Psoas muscle (tissue), 8 donors: ENCODE results near the gene ANKRD53. TPM values are rescaled to one million over a fixed set of nuclear protein-coding genes. Genes with fewer than 3 reads are reported as not detected.
A peak's percentile ranks its signal among the peaks of the same experiment; 100 is the strongest.
"Not testable (repeated sequence)": the region's sequence is repeated elsewhere in the genome, so short reads cannot be mapped to it uniquely, and the experiment has no call there.

ENCODE experiments used
- ATAC-seq, 4 donors: fragments of 200-7000 bp; cut with Tn5 transposase; one replicate each; pipeline ENCODE4 v1.9.1; 2020; ENCODE audit warnings: moderate library complexity in 3 of 4, mild to moderate bottlenecking in 2 of 4
- DNase-seq, 2 donors: peaks; one replicate each; pipeline ENCODE4 v3.0.0-alpha.2; 2020
- H3K27ac ChIP-seq: fragments of 200-600 bp; one replicate; pipeline ENCODE4 v1.8.0; 2022
- H3K27me3 ChIP-seq, 3 donors: fragments of 200-600 bp in 1 of 3; one replicate each; pipeline versions ENCODE4 v1.6.1 to v1.8.0; 2013 to 2022; ENCODE audit warnings: low read length in 2 of 3, mild to moderate bottlenecking in 2 of 3, moderate library complexity in 1 of 3; ENCODE audit not compliant: insufficient read depth in 3 of 3
- H3K36me3 ChIP-seq, 2 donors: fragments of 200-600 bp in 1 of 2; one replicate each; pipeline versions ENCODE4 v1.6.1 to v1.8.0; 2013 to 2022; ENCODE audit warnings: low read depth in 1 of 2, mild to moderate bottlenecking in 1 of 2, moderate library complexity in 1 of 2; ENCODE audit not compliant: insufficient read depth in 1 of 2
- H3K4me1 ChIP-seq: fragments of 200-600 bp; one replicate; pipeline ENCODE4 v1.8.0; 2022
- H3K4me3 ChIP-seq: fragments of 200-600 bp; one replicate; pipeline ENCODE4 v1.8.0; 2022; ENCODE audit warnings: mild to moderate bottlenecking
- H3K9me3 ChIP-seq: fragments of 200-600 bp; one replicate; pipeline ENCODE4 v1.8.0; 2022
- WGBS, 3 donors: extraction: QIAGEN DNeasy Blood & Tissue Kit; methylation state at CpG; one replicate each; pipeline versions ENCODE4 v1.1.6 to v1.1.7; 2013; 5-methylcytosine and 5-hydroxymethylcytosine counted together
- intact Hi-C, 2 donors: fragments of 100-400 bp; cut with DNase I; formaldehyde crosslinking; loops; one replicate each; pipeline versions ENCODE4 v1.11.0 to v1.14.2; 2022
- polyA plus RNA-seq, 3 donors: library from polyadenylated mRNA; stranded (reverse); fragments of 200-250 nt; gene quantifications; one replicate each; pipeline ENCODE4 v1.2.3, GENCODE V29; 2013
- total RNA-seq, 4 donors: library from RNA; stranded (reverse); fragmentation: NEBNext Ultra II Directional in 2 of 4; extraction: Animal tissue kit (Norgen Biotek cat#: 25700) in 2 of 4; gene quantifications; one replicate each; pipeline versions ENCODE4 v1.2.1 to v1.2.4, GENCODE V29; 2021 to 2023
- TF ChIP-seq, protein P1 (sequence below): fragments of 200-600 bp; IDR thresholded peaks from one replicate; pipeline ENCODE4 v1.8.0; 2022; ENCODE audit warnings: antibody characterized with exemption
- donor health status: healthy with polysubstance abuse.
- donor health status: DM: no; HTN: no; CAD: no; lungs with moderate emphysema.
- donor health status: Bipolar disorder and iron deficiency.
- donor health status: healthy.
- donor health status: DM: yes; HTN: yes; CAD: no.
- donor health status: DM: no; HTN: no; CAD: no.
- donor health status: DM: no; HTN: no; CAD: no.
- donor health status: DM: yes; HTN: yes; CAD: no.

ANKRD53 gene
- total and polyA plus RNA-seq, 7 donors: 0.15 to 0.77 (median 0.40) TPM

DNA sequence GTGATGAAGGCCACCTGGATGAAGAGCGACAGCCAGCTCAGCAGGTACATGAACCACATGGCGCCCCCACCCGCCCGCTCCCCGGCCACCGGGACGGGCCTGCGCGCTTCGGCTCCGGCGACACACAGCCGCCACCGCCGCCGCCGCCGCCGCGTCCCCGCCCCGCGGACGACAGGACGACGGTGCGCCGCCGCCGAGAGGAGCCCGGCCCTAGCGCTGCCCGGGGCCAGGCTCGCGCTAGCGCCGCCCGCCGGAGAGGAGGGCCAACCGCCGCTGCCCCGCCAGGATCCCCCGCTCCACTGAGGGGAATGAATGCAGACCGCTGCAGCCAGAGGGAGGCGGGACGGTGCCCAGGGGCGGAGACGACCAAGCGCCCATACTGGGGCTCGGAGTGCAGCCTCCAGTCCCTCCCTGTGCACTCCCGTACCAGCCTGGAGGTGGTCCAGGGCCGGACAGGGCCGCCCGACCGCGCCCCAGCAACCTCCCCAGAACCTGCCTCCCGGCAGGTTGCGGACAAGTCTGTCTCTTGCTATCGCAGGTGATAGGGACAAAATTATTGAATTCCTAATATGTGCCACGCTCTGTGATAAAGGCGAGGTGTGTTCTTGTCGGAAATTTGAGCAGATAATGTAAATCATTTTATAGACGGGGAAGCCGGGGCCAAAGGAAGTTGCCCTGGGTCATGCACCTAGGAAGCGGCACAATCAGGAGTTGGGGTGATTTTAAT, 16.4 kb downstream of the ANKRD53 start, which contains the start of gene TEX261:
TSS of gene TEX261 (minus strand) at position 175 of the 727 bp plus-strand sequence. CDS start at position 59, 116 bp downstream.
- no peaks in the 10 kb centered on the region for H3K9me3 ChIP-seq
- WGBS, 3 donors: 1% methylated on average over 22 to 65 of the region's 65 CpGs
- H3K4me1 ChIP-seq: peaks cover 17% of the 10 kb centered on the region
- TF ChIP-seq, protein P1, sequence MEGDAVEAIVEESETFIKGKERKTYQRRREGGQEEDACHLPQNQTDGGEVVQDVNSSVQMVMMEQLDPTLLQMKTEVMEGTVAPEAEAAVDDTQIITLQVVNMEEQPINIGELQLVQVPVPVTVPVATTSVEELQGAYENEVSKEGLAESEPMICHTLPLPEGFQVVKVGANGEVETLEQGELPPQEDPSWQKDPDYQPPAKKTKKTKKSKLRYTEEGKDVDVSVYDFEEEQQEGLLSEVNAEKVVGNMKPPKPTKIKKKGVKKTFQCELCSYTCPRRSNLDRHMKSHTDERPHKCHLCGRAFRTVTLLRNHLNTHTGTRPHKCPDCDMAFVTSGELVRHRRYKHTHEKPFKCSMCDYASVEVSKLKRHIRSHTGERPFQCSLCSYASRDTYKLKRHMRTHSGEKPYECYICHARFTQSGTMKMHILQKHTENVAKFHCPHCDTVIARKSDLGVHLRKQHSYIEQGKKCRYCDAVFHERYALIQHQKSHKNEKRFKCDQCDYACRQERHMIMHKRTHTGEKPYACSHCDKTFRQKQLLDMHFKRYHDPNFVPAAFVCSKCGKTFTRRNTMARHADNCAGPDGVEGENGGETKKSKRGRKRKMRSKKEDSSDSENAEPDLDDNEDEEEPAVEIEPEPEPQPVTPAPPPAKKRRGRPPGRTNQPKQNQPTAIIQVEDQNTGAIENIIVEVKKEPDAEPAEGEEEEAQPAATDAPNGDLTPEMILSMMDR: peak; percentile 72
- intact Hi-C loops: no loop called here
- peaks cover 3 to 30% of the 10 kb centered on the region in 2 donors for H3K36me3 ChIP-seq
- no peaks in the 10 kb centered on the region for H3K27me3 ChIP-seq
- peak; percentile 96 to 99 (median 99) for ATAC-seq
- H3K27ac ChIP-seq: peak within 1 kb of the TSS; percentile 81
- DNase-seq: peak; percentile 91 to 95
- H3K4me3 ChIP-seq: peak within 1 kb of the TSS; percentile 97

DNA sequence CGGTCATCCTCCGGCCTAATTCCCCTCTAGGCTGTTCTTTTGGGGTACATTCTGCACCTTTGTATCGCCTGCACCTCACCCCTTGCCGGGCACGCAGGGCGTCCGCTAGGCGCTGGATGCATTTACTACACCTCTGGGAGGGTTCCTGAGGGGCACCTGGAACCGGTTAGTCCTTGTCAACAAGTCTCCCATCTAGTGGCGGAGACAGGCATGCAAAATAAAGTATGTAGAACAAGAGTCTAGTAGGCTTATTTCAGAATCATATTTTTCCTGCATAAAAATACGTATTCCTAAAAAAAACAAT, 16.9 kb downstream of the ANKRD53 start:
- H3K27ac ChIP-seq: peak overlapping the region; percentile 81
- H3K9me3 ChIP-seq: no peaks in the 10 kb centered on the region
- peaks cover under 1 to 25% of the 10 kb centered on the region in 2 donors for H3K36me3 ChIP-seq
- 2 to 3% (median 3%) methylated on average over 11 of the region's 11 CpGs for WGBS, 3 donors
- peak overlapping the region; percentile 97 for H3K4me3 ChIP-seq
- H3K27me3 ChIP-seq: no peaks in the 10 kb centered on the region
- peaks cover 17% of the 10 kb centered on the region for H3K4me1 ChIP-seq
- TF ChIP-seq, protein P1: peak; percentile 29
- DNase-seq (no peak), ATAC-seq (peak in 2 of 4 donors; percentile 29 to 45)
- intact Hi-C loops: no loop called here

DNA sequence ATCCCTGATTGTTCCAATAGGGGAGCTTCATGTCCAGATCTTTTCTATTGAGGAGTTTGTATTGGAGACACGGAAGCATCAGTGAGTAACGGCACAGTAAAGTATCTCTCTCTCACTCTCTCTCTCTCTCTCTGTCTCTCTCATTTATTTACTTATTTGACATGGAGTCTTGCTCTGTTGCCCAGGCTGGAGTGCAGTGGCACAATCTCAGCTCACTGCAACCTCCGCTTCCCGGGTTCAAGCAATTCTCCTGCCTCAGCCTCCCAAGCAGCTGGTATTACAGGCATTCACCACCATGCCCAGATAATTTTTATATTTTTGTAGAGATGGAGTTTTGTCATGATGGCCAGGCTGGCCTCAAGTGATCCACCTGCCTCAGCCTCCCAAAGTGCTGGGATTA, 20.5 kb downstream of the ANKRD53 start:
- H3K27ac ChIP-seq, H3K36me3 ChIP-seq, H3K4me1 ChIP-seq, H3K27me3 ChIP-seq, intact Hi-C loops, ATAC-seq, H3K9me3 ChIP-seq, H3K4me3 ChIP-seq, DNase-seq: not testable (repeated sequence)
- 85 to 89% (median 88%) methylated on average over 4 of the region's 4 CpGs for WGBS, 3 donors

GRCh38 chr2:70999362-70999761, 20.9 kb downstream of the ANKRD53 start:
- peaks cover 8% of the 10 kb centered on the region for H3K4me1 ChIP-seq
- intact Hi-C loops: no loop called here
- H3K9me3 ChIP-seq: no peaks in the 10 kb centered on the region

DNA sequence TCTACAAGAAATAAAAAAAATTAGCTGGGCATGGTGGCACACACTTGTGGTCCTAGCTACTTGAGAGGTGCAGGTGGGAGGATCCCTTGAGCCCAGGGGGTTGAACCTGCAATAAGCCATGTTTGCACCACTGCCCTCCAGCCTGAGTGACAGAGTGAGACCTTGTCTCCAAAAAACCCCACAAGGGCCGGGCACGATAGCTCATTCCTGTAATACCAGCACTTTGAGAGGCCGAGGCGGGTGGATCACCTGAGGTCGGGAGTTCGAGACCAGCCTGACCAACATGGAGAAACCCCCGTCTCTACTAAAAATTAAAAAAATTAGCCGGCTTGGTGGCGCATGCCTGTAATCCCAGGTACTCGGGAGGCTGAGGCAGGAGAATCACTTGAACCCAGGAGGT, 21.5 kb downstream of the ANKRD53 start:
- H3K36me3 ChIP-seq, H3K4me1 ChIP-seq, DNase-seq, ATAC-seq, H3K27me3 ChIP-seq, H3K4me3 ChIP-seq, H3K9me3 ChIP-seq, intact Hi-C loops, H3K27ac ChIP-seq: not testable (repeated sequence)
- 95 to 98% (median 97%) methylated on average over 10 of the region's 10 CpGs for WGBS, 3 donors

More at GRCh38 chr2:70999362-70999761, 20.9 kb downstream of the ANKRD53 start:
- no peaks in the 10 kb centered on the region for H3K36me3 ChIP-seq
- H3K27ac ChIP-seq: no peak overlapping the region
- 50 to 64% (median 59%) methylated on average over 2 of the region's 2 CpGs for WGBS, 3 donors
- no peak for DNase-seq
- no peak overlapping the region for H3K4me3 ChIP-seq
- TF ChIP-seq, protein P1: no peak
- no peaks in the 10 kb centered on the region for H3K27me3 ChIP-seq
- ATAC-seq: no peak
